ENCODE data around the gene ACOT11.

DNA sequence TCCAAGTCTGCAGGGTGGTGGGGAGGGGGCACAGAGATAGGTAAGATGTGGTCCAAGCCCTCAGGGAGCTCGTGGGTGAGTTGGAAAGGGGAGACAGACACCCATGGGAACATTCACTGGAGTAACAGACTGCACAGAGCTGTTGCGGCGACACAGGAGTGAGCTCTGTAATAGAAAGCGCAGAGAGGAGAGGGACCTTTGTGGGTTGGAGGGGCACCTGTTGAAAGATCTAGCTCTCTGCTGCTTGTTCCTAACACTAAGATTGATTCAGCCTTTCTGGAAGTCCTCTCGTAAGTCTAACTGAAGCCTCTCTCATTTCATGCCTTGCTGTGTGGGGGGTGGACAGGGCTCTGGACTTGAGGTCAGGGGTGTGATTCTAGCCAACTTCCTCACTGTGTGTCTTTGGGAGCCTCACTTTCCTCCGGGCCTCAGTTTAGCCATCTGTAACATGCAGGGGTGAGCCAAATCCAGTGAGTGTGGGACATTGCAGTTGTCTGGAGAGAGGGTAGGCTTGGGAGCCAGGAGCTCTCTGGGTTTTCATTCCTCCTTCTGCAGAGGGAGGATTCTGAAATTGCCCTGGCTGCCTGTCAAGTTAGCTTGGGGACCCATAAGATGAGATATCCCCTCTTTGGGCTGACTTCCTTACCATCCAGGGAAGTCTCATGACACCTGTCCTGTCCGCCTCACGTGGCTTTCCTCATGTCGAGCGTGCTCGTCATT, 2.0 kb upstream of the ACOT11 start:
- TF ChIP-seq EP300 (IDR thresholded peaks at IDR 0.05) (no peak), POLR2A (IDR thresholded peaks at IDR 0.05) (no peak), CTCF (IDR thresholded peaks at IDR 0.05) (no peak)

Measured in ovary (tissue), 3 donors.